Endothelial cell of umbilical vein (primary cell): ENCODE results near the gene UIMC1. TPM values are rescaled to one million over a fixed set of nuclear protein-coding genes. Genes with fewer than 3 reads are reported as not detected.

Source experiments
- BruUV-seq: library from RNA; stranded (reverse); fragments of 400-500 nt; replicated peaks from 2 replicates; lab custom pipeline; 2021; lab: Mats Ljungman, UMichigan
- CTCF ChIA-PET: fragments of 300-600, 350-600 bp; sonication (Branson Sonifier 250); formaldehyde crosslinking; loops from one replicate; lab custom pipeline; 2021; ENCODE audit warnings: antibody characterized with exemption, inconsistent platforms; lab: Charles Lee
- POLR2A ChIA-PET: fragments of 300-600, 350-600 bp; sonication (Branson Sonifier 250); formaldehyde crosslinking; loops from one replicate; lab custom pipeline; 2021; ENCODE audit warnings: antibody characterized with exemption, inconsistent platforms; lab: Charles Lee
- DNase-seq: peaks from one replicate; pipeline ENCODE4 v3.0.0-alpha.2; 2011; ENCODE audit warnings: low read depth, low spot score
- FAIRE-seq: peaks from 2 replicates; lab custom pipeline; 2011; peaks lifted over from hg19 to GRCh38; lab: Jason Lieb, UNC
- H2AFZ ChIP-seq: 2 replicates; pipeline ENCODE4 v1.6.0; 2012; ENCODE audit warnings: low read depth, low read length, control low read depth, inconsistent platforms
- H3K27ac ChIP-seq: 2 replicates; pipeline ENCODE4 v1.5.1; 2011; ENCODE audit warnings: low read depth, mild to moderate bottlenecking, control low read depth, low read length, moderate library complexity; ENCODE audit not compliant: insufficient read depth
- H3K27me3 ChIP-seq, 2 experiments: 2 replicates each; pipeline versions ENCODE4 v1.6.0 to v1.6.1; 2011; ENCODE audit warnings: low read length in 2 of 2, mixed read lengths in 1 of 2; ENCODE audit not compliant: control insufficient read depth in 2 of 2, insufficient read depth in 2 of 2
- H3K36me3 ChIP-seq, 2 experiments: 2 replicates in 1 of 2; 3 replicates in 1 of 2; pipeline ENCODE4 v1.5.1; 2011; ENCODE audit warnings: low read length in 2 of 2, mild to moderate bottlenecking in 1 of 2, moderate library complexity in 1 of 2; ENCODE audit not compliant: control insufficient read depth in 2 of 2, insufficient read depth in 2 of 2; ENCODE audit errors: extremely low read depth in 1 of 2
- H3K4me1 ChIP-seq: 3 replicates; pipeline ENCODE4 v1.5.1; 2011; ENCODE audit warnings: mild to moderate bottlenecking, low read length; ENCODE audit not compliant: control insufficient read depth, insufficient read depth; ENCODE audit errors: extremely low read depth
- H3K4me2 ChIP-seq: 2 replicates; pipeline ENCODE4 v1.6.1; 2011; ENCODE audit warnings: low read length, control low read depth, mixed read lengths; ENCODE audit not compliant: insufficient read depth
- H3K4me3 ChIP-seq, 3 experiments: fragments of 200-600 bp in 1 of 3; sonication (generic), shearing (Covaris generic) in 1 of 3; replicated peaks in 1 of 3; 2 replicates each; pipeline ENCODE4 v1.5.1; 2011 to 2016; ENCODE audit warnings: control low read depth in 3 of 3, low read length in 3 of 3, mild to moderate bottlenecking in 2 of 3, inconsistent platforms in 1 of 3, low read depth in 1 of 3, moderate library complexity in 1 of 3; ENCODE audit not compliant: insufficient read depth in 1 of 3
- H3K79me2 ChIP-seq: 2 replicates; pipeline ENCODE4 v1.6.0; 2012; ENCODE audit warnings: low read length, inconsistent platforms; ENCODE audit not compliant: control insufficient read depth, insufficient read depth
- H3K9ac ChIP-seq: replicated peaks from 2 replicates; pipeline ENCODE3; 2011; ENCODE audit warnings: low read length, control low read depth; ENCODE audit not compliant: insufficient read depth; ENCODE audit errors: extremely low read depth
- H3K9me1 ChIP-seq: replicated peaks from 3 replicates; pipeline ENCODE4 v1.6.0; 2011; ENCODE audit warnings: mild to moderate bottlenecking, low read length; ENCODE audit not compliant: control insufficient read depth, insufficient read depth; ENCODE audit errors: extremely low read depth
- H3K9me3 ChIP-seq: replicated peaks from 2 replicates; pipeline ENCODE4 v1.5.1; 2012; ENCODE audit warnings: low read length, inconsistent platforms; ENCODE audit not compliant: control insufficient read depth, insufficient read depth
- H4K20me1 ChIP-seq: replicated peaks from 2 replicates; pipeline ENCODE3; 2011; ENCODE audit warnings: mild to moderate bottlenecking, low read length; ENCODE audit not compliant: control insufficient read depth, insufficient read depth; ENCODE audit errors: extremely low read depth
- CTCF ChIP-seq, 2 donors: IDR thresholded peaks; 1 replicate in 1 of 2; 2 replicates in 1 of 2; pipeline ENCODE4 v1.5.1; 2011; ENCODE audit warnings: low read length in 2 of 2, mild to moderate bottlenecking in 2 of 2, moderate library complexity in 2 of 2, control low read depth in 1 of 2, inconsistent platforms in 1 of 2, low read depth in 1 of 2; ENCODE audit not compliant: insufficient read depth in 1 of 2; ENCODE audit errors: extremely low read depth in 1 of 2
- EZH2 ChIP-seq: IDR thresholded peaks from 2 replicates; pipeline ENCODE4 v1.6.1; 2012; ENCODE audit warnings: borderline replicate concordance, low read depth, mild to moderate bottlenecking, moderate library complexity, low read length, inconsistent platforms; ENCODE audit not compliant: severe bottlenecking
- FOS ChIP-seq: IDR thresholded peaks from 2 replicates; pipeline ENCODE4 v1.6.1; 2011; ENCODE audit warnings: mild to moderate bottlenecking, low read length, moderate library complexity, borderline replicate concordance; ENCODE audit not compliant: insufficient read depth
- GATA2 ChIP-seq: IDR thresholded peaks from 2 replicates; pipeline ENCODE4 v1.7.0; 2011; ENCODE audit warnings: low read depth, mild to moderate bottlenecking, moderate library complexity, mixed read lengths, low read length; ENCODE audit not compliant: insufficient read length, insufficient read depth
- JUN ChIP-seq: IDR thresholded peaks from 2 replicates; pipeline ENCODE4 v1.6.1; 2011; ENCODE audit warnings: borderline replicate concordance, low read depth; ENCODE audit not compliant: insufficient read length, insufficient read depth
- MAX ChIP-seq: IDR thresholded peaks from 2 replicates; pipeline ENCODE4 v1.6.1; 2011; ENCODE audit not compliant: insufficient read depth, insufficient read length
- MYC ChIP-seq: IDR thresholded peaks from one replicate; pipeline ENCODE4 v1.6.1; 2011; ENCODE audit warnings: mild to moderate bottlenecking, low read depth, low read length
- POLR2A ChIP-seq: IDR thresholded peaks from 2 replicates; pipeline ENCODE4 v1.6.1; 2012; ENCODE audit warnings: low read depth, mild to moderate bottlenecking, control low read depth, low read length
- POLR2AphosphoS5 ChIP-seq: IDR thresholded peaks from 2 replicates; pipeline ENCODE4 v1.6.1; 2012; ENCODE audit warnings: low read depth, mild to moderate bottlenecking, control low read depth, low read length, moderate library complexity; ENCODE audit not compliant: insufficient read depth
- dilution Hi-C: fragments of 300-500 bp; cut with MboI; formaldehyde crosslinking; loops from one replicate; pipeline ENCODE4 v1.15.0; 2019; ENCODE audit warnings: low sequenced_read_pairs; ENCODE audit not compliant: extremely low pct_ligation_motif_present
- intact Hi-C: fragments of 100-400 bp; cut with micrococcal nuclease; formaldehyde crosslinking; loops from one replicate; pipeline ENCODE4 v1.10.0; 2022
- polyA plus RNA-seq, 4 experiments: library from polyadenylated mRNA; depleted of rRNA in 3 of 4; stranded (reverse) in 3 of 4; unstranded in 1 of 4; fragments of >200 nt; gene quantifications; 2 replicates each; pipeline versions ENCODE4 v1.2.1 to v1.2.3, GENCODE V29; 2011 to 2012; ENCODE audit warnings: missing spikeins in 1 of 4
- total RNA-seq: library from RNA; stranded (reverse); gene quantifications from 2 replicates; pipeline ENCODE4 v1.2.3, GENCODE V29; 2021

UIMC1 gene
- total and polyA plus RNA-seq, 2 donors (not counting 3 experiments of a cell fraction or from before 2014, with no cell fraction given) = 17.2 to 60.1 TPM

GRCh38 chr5:176861276-176861675, 145.3 kb downstream of the UIMC1 start:
- no peaks in the 10 kb centered on the region for H3K9me1 ChIP-seq
- no peaks in the 10 kb centered on the region for H3K36me3 ChIP-seq
- POLR2A ChIA-PET = no interaction called here
- H3K4me2 ChIP-seq = no peak overlapping the region
- H3K4me1 ChIP-seq = no peaks in the 10 kb centered on the region
- H3K79me2 ChIP-seq = no peaks in the 10 kb centered on the region
- H3K27ac ChIP-seq = no peak overlapping the region
- intact Hi-C loops = no loop called here
- CTCF ChIA-PET = interaction anchor here (1.2 kb wide), 1 partner anchor 12 kb away, joined by 3 read pairs; no protein-coding TSS in a partner anchor
- TF ChIP-seq GATA2 (no peak), EZH2 (no peak), FOS (no peak), MAX (no peak), CTCF (IDR thresholded peaks at IDR 0.05; ENCODE audit: extremely low read depth in 1 of 2, insufficient read depth in 1 of 2, low read depth in 1 of 2, low read length in 2 of 2) (no peak), POLR2AphosphoS5 (no peak), JUN (no peak), MYC (no peak), POLR2A (no peak)
- no peaks in the 10 kb centered on the region for H3K9me3 ChIP-seq
- H3K9ac ChIP-seq = no peak overlapping the region
- BruUV-seq = no TSS peak
- DNase-seq (no peak), FAIRE-seq (no peak)
- peaks cover 2% of the 10 kb centered on the region in 2 experiments for H3K27me3 ChIP-seq
- no peaks in the 10 kb centered on the region for H4K20me1 ChIP-seq
- dilution Hi-C loops = no loop called here
- no peak overlapping the region for H2AFZ ChIP-seq
- H3K4me3 ChIP-seq = no peak overlapping the region
